Left lobe of liver (tissue), 2 donors: ENCODE results near the gene ENPP6. TPM values are rescaled to one million over a fixed set of nuclear protein-coding genes. Genes with fewer than 3 reads are reported as not detected.
"Not testable (repeated sequence)": the region's sequence is repeated elsewhere in the genome, so short reads cannot be mapped to it uniquely, and the experiment has no call there.

Experiments used
- ATAC-seq: fragments of 200-7000 bp; cut with Tn5 transposase; one replicate; pipeline ENCODE4 v1.9.1; 2020; ENCODE audit warnings: mild to moderate bottlenecking, moderate library complexity
- DNase-seq: peaks from one replicate; pipeline ENCODE4 v3.0.0-alpha.2; 2020; ENCODE audit warnings: low spot score
- total RNA-seq: library from RNA; stranded (reverse); gene quantifications from one replicate; pipeline ENCODE4 v1.2.1, GENCODE V29; 2021
- donor health status: DM: no; HTN: no; CAD: no; lungs with moderate emphysema.
- donor health status: DM: no; HTN: yes; CAD: no.

The ENPP6 gene
- total RNA-seq, 1 donor from 2014 or later = 0.05 TPM

DNA sequence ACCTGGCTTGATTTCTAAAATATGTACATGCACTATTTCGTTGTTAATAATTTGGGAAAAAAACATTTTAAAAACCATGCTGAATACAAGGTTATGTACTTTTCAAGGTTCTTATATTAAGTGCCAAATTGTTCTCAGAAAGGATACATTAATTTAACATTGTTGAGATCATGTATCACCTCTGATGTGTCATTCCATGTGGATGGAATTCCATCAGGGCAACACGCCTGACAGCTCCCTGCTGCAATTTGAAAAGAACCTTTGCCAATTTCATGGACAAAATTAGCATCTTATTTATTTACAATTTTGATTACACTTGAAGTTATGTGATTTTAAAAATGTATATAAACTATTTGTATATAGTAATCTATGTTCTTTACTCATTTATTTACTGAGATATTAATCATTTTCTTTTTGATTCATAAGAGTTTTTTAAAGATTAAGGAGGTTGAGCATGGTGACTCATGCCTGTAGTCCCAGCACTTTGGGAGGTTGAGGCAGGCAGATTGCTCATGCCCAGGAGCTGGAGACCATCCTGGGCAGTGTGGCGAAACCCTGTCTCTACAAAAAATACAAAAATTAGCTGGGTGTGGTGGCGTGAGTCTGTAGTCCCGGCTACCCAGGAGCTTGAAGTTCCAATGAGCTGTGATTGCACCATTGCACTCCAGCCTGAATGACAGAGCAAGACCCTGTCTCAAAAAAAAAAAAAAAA lies 142.8 kb downstream of the ENPP6 start:
- no peak for ATAC-seq

DNA sequence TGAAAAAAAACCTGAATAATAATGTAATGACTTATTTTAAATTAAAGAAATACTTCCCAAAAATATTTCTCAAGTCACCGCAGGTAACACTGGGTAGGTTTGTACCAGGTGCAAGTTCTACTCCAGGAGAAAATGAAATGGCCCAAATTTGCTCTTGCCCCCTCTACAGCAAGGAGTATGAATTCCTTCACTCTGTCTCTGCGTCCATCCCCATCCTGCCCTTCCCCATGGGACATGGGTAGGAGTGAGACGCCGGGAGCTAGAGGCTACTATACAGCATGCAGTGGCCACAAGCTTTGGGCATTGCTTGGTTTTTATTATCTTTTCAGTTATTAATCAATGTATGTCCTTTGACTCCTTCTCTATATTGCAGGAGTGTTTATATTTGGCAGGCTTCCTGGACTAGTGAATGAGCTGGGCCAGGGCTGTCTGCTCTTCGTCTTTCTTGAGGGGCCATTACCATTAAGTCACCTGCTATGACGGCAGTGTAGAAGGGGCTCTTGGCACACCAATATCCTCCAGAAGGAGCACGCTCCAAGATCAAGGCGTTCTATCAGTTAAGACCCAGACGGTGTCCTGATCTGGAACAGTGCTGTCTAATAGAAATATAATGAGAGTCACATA lies 149.6 kb downstream of the ENPP6 start:
- DNase-seq (no peak), ATAC-seq (no peak)

More for the DNA sequence above, 142.8 kb downstream of the ENPP6 start:
- DNase-seq = no peak

DNA sequence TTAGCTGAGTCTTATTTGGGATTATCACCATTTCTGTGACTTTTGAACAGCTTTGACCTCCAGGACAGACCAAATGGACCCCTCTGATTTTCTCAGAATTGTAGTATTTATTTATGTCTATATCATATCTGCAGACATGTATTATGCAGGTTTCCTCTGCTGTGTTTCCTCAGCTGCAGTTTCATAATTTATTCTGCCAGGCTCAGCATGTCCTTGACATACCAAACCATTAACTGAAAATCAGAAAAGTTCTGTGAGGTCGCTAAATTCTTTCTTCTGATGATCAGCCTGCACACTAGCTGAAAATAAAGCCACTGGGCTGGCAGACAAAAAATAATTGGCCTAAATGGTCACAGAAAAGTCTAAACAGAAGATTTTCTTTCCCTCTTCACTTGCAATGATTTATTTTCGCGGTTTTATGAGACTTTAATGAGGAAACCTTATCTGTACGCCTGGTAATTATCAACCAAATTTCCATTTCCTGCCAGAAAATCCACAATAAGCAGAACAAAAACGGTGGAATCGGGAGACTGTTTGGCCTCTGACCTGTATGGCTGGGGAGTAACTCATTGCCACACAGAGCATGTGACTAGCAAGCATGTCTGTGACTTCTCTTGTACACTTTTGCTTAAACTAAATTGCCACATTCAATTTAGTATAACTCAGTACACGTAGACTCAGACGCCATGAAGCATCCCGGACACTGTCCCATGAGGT lies 150.9 kb downstream of the ENPP6 start:
- ATAC-seq = peak; percentile 79
- peak; percentile 71 for DNase-seq

DNA sequence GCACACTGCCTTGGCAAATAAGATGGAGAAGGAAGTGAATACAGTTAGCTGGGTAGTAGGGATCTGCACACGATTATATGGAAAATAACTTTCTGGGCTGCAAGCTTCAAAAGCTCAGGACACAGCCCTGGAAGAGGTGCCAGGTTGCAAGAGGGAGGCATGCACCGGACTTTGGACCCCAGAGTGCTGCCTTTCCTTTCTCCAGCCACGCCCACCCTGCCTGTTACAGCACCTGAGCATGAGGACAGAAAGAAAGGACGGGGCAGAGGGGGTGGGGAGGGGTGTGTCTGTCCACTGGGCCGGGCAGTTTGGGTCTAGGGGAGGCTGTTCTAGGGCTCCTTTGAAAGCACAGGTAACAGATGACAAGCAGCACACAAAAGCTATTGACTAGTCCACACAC lies 152.8 kb downstream of the ENPP6 start:
- ATAC-seq = peak; percentile 89
- peak; percentile 91 for DNase-seq

DNA sequence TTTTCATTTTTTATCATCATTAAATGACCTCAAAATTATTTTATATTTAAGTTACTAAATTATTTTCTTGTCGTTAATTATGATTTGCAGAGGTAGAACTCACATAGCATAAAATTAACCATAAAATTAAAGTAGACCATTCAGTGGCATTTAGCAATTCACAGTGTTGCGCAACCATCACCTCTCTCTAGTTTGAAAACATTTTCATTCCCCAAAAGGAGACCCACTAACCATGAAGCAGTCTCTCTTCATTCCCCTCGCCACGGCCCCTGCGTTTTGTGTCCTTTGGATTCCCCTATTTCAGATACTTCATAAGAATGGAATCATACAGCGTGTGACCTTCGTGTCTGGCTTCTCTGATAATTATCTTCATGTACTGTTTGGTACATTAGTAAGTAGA lies 154.9 kb downstream of the ENPP6 start:
- no peak for ATAC-seq
- DNase-seq = no peak

DNA sequence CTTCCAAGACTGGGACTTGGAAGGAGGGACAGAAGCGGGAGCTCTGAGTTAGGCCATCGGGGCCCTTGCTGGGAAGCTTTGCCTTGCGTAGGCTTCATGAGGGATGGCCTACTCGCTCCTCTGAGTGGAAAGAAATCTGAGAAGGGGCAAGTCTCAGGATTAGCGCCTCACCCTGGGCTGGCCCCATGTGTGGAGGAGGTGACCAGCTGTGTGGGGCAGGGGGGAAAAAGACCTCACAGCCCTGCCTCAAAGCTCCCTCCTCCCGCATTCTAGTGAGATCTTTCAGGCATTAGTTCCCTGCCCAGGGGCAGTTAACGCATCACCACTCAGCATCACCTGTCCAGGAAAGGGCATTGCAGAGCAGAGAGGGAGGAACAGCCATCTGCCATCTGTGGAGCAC lies 156.1 kb downstream of the ENPP6 start:
- no peak for ATAC-seq

DNA sequence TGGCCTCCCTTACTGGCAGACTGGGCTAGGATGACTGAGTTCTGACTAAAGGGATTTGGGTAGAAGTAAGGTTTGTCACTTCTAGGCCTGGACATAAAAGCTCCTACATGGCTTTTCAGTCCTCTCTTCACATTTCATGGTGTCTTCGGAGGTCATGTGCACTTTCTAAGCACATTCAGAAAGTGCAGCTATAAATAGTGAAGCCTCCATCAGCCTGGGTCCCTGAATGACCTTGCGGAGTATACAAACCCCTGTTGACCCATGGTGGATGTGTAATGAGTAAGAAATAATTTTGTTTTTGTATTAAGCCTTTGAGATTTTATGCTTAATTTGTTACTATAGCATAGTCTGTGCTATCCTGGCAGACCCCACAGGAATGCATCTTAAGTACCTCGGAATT lies 158.6 kb downstream of the ENPP6 start:
- no peak for ATAC-seq
- no peak for DNase-seq

More for the DNA sequence above, 156.1 kb downstream of the ENPP6 start:
- DNase-seq = no peak

DNA sequence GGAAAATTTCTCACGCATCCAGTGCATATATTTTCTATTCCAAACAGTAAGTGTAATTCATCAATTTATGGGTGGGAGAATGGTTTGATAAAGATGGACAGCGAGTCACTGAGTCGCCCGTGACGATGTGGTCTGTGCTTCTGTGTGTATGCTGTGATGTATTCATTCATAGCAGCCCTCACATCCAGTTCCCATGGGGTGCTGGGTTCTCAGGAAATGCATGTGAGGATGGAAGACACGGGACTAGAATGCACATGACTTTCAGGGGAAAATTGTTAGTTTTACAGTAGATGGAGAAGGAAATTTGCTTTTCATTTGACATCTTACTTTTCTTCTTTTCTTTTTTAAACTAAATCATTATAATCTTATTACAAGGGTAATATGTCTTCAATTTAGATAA lies 159.6 kb downstream of the ENPP6 start:
- ATAC-seq = no peak

DNA sequence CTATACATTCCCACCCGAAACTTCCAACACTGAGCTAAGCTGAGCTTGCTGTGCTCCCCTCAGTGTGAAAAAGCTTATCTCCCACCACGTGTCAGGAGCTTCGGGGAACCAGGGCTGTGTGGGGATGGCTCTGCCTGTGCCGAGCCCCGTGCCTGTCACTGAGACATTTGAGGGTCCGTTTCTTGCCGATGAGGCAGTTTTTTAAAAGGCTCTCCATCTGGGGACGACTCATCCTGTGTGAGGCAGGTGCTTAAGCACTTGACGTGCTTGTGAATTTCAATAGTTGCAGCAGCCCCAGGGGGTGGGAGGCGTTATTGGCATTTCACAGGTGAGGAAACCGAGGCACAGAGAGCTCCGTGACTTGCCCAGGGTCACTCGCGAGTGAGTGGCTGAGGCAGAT lies 160.8 kb downstream of the ENPP6 start:
- no peak for ATAC-seq
- no peak for DNase-seq

More for the DNA sequence above, 159.6 kb downstream of the ENPP6 start:
- no peak for DNase-seq

DNA sequence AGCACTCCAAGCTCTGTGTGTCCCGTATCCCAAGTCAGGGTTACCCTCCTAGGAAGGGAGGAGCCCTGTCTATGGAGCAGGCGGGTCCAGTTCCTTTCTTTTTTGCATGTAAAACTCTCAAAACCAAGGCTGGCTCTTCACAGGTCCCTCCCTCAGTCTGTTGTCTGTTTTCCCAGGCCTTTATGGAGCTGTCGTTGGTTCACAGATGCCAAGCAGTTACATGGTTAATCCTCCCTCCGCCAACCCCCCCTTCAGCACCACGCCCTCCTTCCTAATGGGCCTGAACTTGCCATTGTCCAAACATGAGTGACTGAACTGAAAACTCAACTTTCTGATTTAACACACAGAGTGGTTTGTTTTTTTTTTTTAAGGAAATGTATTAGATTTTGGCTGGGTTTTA lies 164.2 kb downstream of the ENPP6 start:
- DNase-seq = no peak
- no peak for ATAC-seq

DNA sequence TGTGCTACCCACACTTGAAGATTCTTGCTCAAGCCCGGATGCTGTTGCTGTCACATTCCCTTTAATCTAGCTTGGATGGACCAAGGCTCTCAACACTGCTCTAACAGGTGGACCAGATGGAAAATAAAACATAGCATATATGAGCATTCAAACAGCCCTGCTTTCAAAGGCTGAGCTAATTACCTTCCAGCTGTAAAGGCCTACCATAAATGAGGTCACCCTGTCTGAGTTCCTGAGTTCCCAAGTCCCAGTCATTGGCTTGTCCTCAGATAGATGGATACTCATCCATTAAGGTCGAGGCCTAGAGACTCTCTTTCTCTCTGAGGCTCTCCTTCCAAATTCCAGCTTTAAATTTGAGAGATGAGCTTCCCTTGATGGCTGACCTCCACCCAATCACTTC lies 165.1 kb downstream of the ENPP6 start:
- DNase-seq = no peak
- ATAC-seq = no peak

DNA sequence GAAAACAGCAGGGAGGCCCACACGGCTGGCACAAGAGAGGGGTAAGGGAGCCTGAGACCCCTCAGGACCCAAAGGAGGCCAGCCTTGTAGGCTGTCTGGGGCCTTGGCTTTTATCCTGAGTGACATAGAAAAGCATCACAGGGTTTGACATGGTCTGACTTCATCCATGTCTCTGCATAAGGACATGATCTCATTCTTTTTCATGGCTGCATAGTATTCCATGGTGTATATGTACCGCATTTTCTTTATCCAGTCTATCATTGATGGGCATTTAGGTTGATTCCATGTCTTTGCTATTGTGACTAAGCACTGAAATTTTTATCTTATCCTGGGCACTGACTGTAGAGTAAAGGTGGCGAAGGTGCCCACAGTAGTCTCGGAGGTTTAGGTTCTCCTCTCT lies 166.4 kb downstream of the ENPP6 start:
- DNase-seq, ATAC-seq: not testable (repeated sequence)

DNA sequence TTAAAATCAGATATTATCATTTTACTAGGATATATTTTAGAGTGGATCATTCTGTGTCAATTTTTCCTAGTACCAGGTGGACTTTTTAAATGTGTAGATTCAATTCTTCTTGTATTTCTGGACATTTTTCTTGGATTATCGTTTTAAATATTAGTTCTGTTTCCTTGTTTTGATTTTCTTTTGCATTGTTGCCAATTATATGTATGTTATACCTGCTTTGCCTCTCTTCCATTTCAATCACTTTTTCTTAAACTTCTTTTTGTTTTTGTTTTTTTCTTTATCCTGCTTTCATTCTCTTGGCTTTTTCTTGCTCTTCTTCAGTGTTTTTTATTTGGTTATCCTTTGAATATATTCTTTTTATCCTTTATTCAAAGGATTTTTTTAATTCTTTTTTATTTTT lies 171.5 kb downstream of the ENPP6 start:
- ATAC-seq = no peak
- DNase-seq = no peak

DNA sequence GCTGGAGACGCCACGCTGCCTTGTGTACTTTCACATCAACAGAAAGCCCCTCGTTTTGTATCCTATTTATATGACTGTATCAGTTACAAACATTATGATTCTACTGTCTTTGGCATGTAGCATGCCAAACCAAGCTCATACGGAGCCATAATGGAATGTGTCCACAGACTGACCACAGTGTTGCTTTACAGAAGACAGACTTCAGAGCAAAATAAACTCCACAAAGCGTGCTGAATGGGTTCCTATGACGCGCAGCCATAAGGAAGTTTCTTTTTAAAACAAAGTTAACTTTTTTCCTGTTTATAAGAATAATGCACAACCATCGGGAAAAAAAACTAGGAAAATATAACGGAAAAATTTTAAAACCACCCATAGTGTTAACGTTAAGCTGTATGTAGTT lies 176.5 kb downstream of the ENPP6 start:
- DNase-seq = no peak
- ATAC-seq = no peak

DNA sequence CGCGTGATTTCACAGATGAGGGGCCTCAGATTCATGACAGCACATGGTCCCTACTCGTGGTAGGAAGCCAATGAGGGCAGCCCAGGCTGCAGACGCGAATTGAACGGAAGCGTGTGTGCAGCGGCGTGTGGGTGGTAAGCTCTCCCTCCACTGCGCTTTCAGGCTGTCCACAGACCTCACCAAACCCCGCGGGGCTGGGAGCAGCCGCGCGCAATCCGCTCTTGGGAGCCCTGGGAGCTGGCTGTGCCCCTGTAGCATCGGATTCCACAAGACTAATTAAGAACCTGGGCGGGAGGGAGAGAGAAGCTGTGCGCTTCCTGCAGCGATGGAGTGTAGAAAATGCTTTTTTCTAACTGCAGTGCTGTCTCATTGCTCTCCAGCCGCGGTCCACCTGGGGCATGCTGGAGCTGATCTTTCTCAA lies 177.7 kb downstream of the ENPP6 start:
- DNase-seq (no peak), ATAC-seq (peak; percentile 61)
